Naive thymus-derived CD4-positive, alpha-beta T cell (primary cell): ENCODE results near the gene KCTD10. TPM values are rescaled to one million over a fixed set of nuclear protein-coding genes. Genes with fewer than 3 reads are reported as not detected.

Experiments
- ATAC-seq: fragments of 150-1000 bp; cut with Tn5 transposase; 2 replicates; pipeline ENCODE4 v1.10.0; 2021; ENCODE audit warnings: mild to moderate bottlenecking, moderate library complexity
- CTCF ChIA-PET: fragments of 350-600 bp; sonication (Branson Sonifier 250); formaldehyde crosslinking; loops from one replicate; lab custom pipeline; 2021; ENCODE audit warnings: antibody characterized with exemption; lab: Charles Lee
- POLR2A ChIA-PET: fragments of 350-600 bp; sonication (Branson Sonifier 250); formaldehyde crosslinking; loops from one replicate; lab custom pipeline; 2021; ENCODE audit warnings: antibody characterized with exemption, inconsistent platforms; lab: Charles Lee
- DNase-seq, 9 donors: peaks; one replicate each; pipeline versions ENCODE4 v3.0.0 to v3.0.0-alpha.2; 2020 to 2022; ENCODE audit warnings: mixed read lengths in 1 of 9
- H3K27ac ChIP-seq: one replicate; pipeline ENCODE4 v1.7.0; 2013; ENCODE audit warnings: mild to moderate bottlenecking, low read depth, low read length, moderate library complexity
- H3K27me3 ChIP-seq, 2 donors: one replicate each; pipeline ENCODE4 v1.7.0; 2013; ENCODE audit warnings: low read length in 2 of 2, mild to moderate bottlenecking in 2 of 2, moderate library complexity in 2 of 2; ENCODE audit not compliant: control insufficient read depth in 2 of 2, insufficient read depth in 2 of 2
- H3K36me3 ChIP-seq, 3 experiments: 1 replicate in 2 of 3; 2 replicates in 1 of 3; pipeline ENCODE4 v1.7.0; 2013; ENCODE audit warnings: low read length in 3 of 3, mild to moderate bottlenecking in 3 of 3, moderate library complexity in 1 of 3; ENCODE audit not compliant: insufficient read depth in 3 of 3, control insufficient read depth in 2 of 3
- H3K4me1 ChIP-seq, 2 donors: one replicate each; pipeline ENCODE4 v1.7.0; 2013; ENCODE audit warnings: low read length in 2 of 2, mild to moderate bottlenecking in 2 of 2, moderate library complexity in 1 of 2; ENCODE audit not compliant: control insufficient read depth in 2 of 2, insufficient read depth in 2 of 2
- H3K4me3 ChIP-seq: 2 replicates; pipeline ENCODE4 v1.7.0; 2013; ENCODE audit warnings: mild to moderate bottlenecking, low read length
- H3K9me3 ChIP-seq, 3 experiments: 1 replicate in 2 of 3; 2 replicates in 1 of 3; pipeline ENCODE4 v1.7.0; 2013; ENCODE audit warnings: low read length in 3 of 3; ENCODE audit not compliant: control insufficient read depth in 2 of 3
- H3K27ac Mint-ChIP-seq, 9 donors: one replicate each; pipeline ENCODE4 v1.8.0; 2020 to 2022; ENCODE audit warnings: mixed read lengths in 9 of 9, mild to moderate bottlenecking in 8 of 9, moderate library complexity in 5 of 9, inconsistent platforms in 2 of 9
- H3K27me3 Mint-ChIP-seq, 5 donors: one replicate each; pipeline ENCODE4 v1.8.0; 2021 to 2022; ENCODE audit warnings: mixed read lengths in 5 of 5, mild to moderate bottlenecking in 1 of 5
- H3K36me3 Mint-ChIP-seq, 5 donors: one replicate each; pipeline ENCODE4 v1.8.0; 2020 to 2022; ENCODE audit warnings: mixed read lengths in 5 of 5, mild to moderate bottlenecking in 3 of 5, inconsistent platforms in 1 of 5
- H3K4me1 Mint-ChIP-seq, 7 donors: one replicate each; pipeline ENCODE4 v1.8.0; 2020 to 2022; ENCODE audit warnings: mixed read lengths in 7 of 7, mild to moderate bottlenecking in 3 of 7, inconsistent platforms in 1 of 7
- H3K4me3 Mint-ChIP-seq, 10 donors: one replicate each; pipeline ENCODE4 v1.8.0; 2020 to 2022; ENCODE audit warnings: mild to moderate bottlenecking in 10 of 10, mixed read lengths in 10 of 10, moderate library complexity in 6 of 10, inconsistent platforms in 2 of 10
- H3K9me3 Mint-ChIP-seq, 11 donors: one replicate each; pipeline ENCODE4 v1.8.0; 2020 to 2022; ENCODE audit warnings: mixed read lengths in 11 of 11, mild to moderate bottlenecking in 4 of 11, inconsistent platforms in 1 of 11, moderate library complexity in 1 of 11
- intact Hi-C, 2 donors: fragments of 100-400 bp; cut with micrococcal nuclease; formaldehyde crosslinking; loops; one replicate each; pipeline ENCODE4 v1.15.1; 2023
- polyA plus RNA-seq, 2 donors: library from polyadenylated mRNA; unstranded; fragments of 300-500 nt; fragmentation: Illumina TruSeq; gene quantifications; one replicate each; pipeline ENCODE4 v1.2.3, GENCODE V29; 2021
- total RNA-seq, 6 experiments: library from RNA in 5 of 6; stranded (reverse) in 5 of 6; gene quantifications; 1 replicate in 5 of 6; 2 replicates in 1 of 6; pipeline ENCODE4 v1.2.3 and lab custom pipeline; 2021 to 2026

KCTD10 gene
- total and polyA plus RNA-seq, 7 experiments from 2014 or later: 15.4 to 41.1 (median 28.7) TPM

DNA sequence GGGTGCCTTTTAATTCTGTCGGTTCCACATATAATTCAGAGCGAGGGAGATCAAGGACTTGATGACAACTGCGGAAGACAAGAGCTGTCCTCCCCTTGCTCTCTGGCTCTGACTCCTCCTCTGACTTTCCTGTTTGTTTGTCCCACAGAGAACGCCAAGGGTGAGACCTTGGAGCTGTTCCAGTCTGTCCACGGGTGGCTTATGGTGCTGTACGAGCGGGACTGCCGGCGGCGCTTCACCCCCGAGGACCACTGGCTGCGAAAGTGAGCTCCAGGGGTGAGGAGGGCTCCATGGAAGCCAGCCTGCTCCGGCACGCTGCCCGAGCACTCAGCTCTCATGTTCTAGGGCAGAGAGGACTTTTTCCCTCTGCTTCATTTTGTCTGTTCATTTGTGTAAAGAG, 33.1 kb upstream of the KCTD10 start:
- Mint-ChIP-seq H3K4me3 (no peak overlapping the region), H3K27ac (no peak overlapping the region), H3K9me3 (no peaks in the 10 kb centered on the region), H3K36me3 (peaks cover 14 to 66% (median 35%) of the 10 kb centered on the region in 5 donors), H3K27me3 (no peaks in the 10 kb centered on the region), H3K4me1 (peaks cover 0 to 4% (median 0%) of the 10 kb centered on the region in 7 donors)
- Histone ChIP-seq H3K9me3 (no peaks in the 10 kb centered on the region), H3K36me3 (peaks cover 33 to 92% (median 50%) of the 10 kb centered on the region in 3 experiments), H3K27me3 (no peaks in the 10 kb centered on the region), H3K4me3 (no peak overlapping the region), H3K4me1 (no peaks in the 10 kb centered on the region), H3K27ac (no peak overlapping the region)
- no peak for DNase-seq
- intact Hi-C loops: no loop called here
- ChIA-PET POLR2A (no interaction called here), CTCF (no interaction called here)
- no peak for ATAC-seq

DNA sequence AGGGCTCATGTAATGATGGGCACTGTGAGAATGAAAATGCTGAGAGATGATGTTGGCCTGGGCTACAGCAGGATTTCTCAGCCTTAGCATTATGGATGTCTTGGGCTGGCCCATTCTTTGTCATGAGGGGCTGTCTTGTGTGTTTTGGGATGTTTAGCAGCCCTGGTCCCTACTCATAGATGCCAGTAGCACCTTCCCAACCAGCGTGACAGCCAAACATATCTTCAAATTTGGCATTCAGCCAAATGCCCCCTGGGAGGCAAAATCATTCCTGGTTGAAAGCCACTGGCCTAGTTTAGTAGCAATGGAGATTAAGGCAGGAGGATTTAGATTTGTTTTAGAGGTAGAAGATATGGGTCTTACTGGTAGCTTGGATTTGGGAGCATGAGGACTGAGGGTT, 27.0 kb upstream of the KCTD10 start:
- Mint-ChIP-seq H3K27me3 (no peaks in the 10 kb centered on the region), H3K9me3 (peaks cover 0 to 2% (median 0%) of the 10 kb centered on the region in 11 donors), H3K4me3 (no peak overlapping the region), H3K4me1 (peaks cover 0 to 5% (median 0%) of the 10 kb centered on the region in 7 donors), H3K27ac (peak overlapping the region in 1 of 9 donors; percentile 41), H3K36me3 (peaks cover 11 to 63% (median 30%) of the 10 kb centered on the region in 5 donors)
- intact Hi-C loops: no loop called here
- no peaks in the 10 kb centered on the region for H3K27me3 ChIP-seq
- H3K9me3 ChIP-seq: no peaks in the 10 kb centered on the region
- no peak overlapping the region for H3K4me3 ChIP-seq
- no peak overlapping the region for H3K27ac ChIP-seq
- DNase-seq (no peak), ATAC-seq (no peak)
- ChIA-PET POLR2A (no interaction called here), CTCF (interaction anchor here (0.6 kb wide), 1 partner anchor 63 kb away, joined by 3 read pairs; no protein-coding TSS in a partner anchor)
- no peaks in the 10 kb centered on the region for H3K4me1 ChIP-seq
- H3K36me3 ChIP-seq: peaks cover 31 to 95% (median 33%) of the 10 kb centered on the region in 3 experiments

- no peak for ATAC-seq
- no peak overlapping the region for H3K27ac ChIP-seq
- H3K9me3 Mint-ChIP-seq: peaks cover 0 to 2% (median 0%) of the 10 kb centered on the region in 11 donors
- no peaks in the 10 kb centered on the region for H3K27me3 ChIP-seq
- no peaks in the 10 kb centered on the region for H3K27me3 Mint-ChIP-seq
- H3K4me3 Mint-ChIP-seq: no peak overlapping the region
- peaks cover 0 to 5% (median 0%) of the 10 kb centered on the region in 7 donors for H3K4me1 Mint-ChIP-seq
- no peaks in the 10 kb centered on the region for H3K9me3 ChIP-seq
- ChIA-PET POLR2A (no interaction called here), CTCF (no interaction called here)
- H3K36me3 Mint-ChIP-seq: peaks cover 11 to 60% (median 30%) of the 10 kb centered on the region in 5 donors
- H3K27ac Mint-ChIP-seq: no peak overlapping the region
- no peaks in the 10 kb centered on the region for H3K4me1 ChIP-seq
- no peak for DNase-seq
- no peak overlapping the region for H3K4me3 ChIP-seq
- peaks cover 29 to 98% (median 32%) of the 10 kb centered on the region in 3 experiments for H3K36me3 ChIP-seq
- intact Hi-C loops: no loop called here
Observed at GRCh38 chr12:109503611-109504010, 26.5 kb upstream of the KCTD10 start.

GRCh38 chr12:109502332-109502731, 25.2 kb upstream of the KCTD10 start:
- peaks cover 7 to 68% (median 38%) of the 10 kb centered on the region in 5 donors for H3K36me3 Mint-ChIP-seq
- H3K4me1 ChIP-seq: no peaks in the 10 kb centered on the region
- peaks cover 0 to 9% (median 0%) of the 10 kb centered on the region in 7 donors for H3K4me1 Mint-ChIP-seq
- no peak overlapping the region for H3K4me3 ChIP-seq
- no peak overlapping the region for H3K27ac ChIP-seq
- H3K27me3 Mint-ChIP-seq: no peaks in the 10 kb centered on the region
- peaks cover 21 to 98% (median 23%) of the 10 kb centered on the region in 3 experiments for H3K36me3 ChIP-seq
- ChIA-PET CTCF (no interaction called here), POLR2A (no interaction called here)
- no peaks in the 10 kb centered on the region for H3K9me3 ChIP-seq
- intact Hi-C loops: no loop called here
- peaks cover 0 to 2% (median 0%) of the 10 kb centered on the region in 11 donors for H3K9me3 Mint-ChIP-seq
- H3K4me3 Mint-ChIP-seq: no peak overlapping the region
- H3K27ac Mint-ChIP-seq: no peak overlapping the region
- DNase-seq: no peak
- no peaks in the 10 kb centered on the region for H3K27me3 ChIP-seq
- no peak for ATAC-seq

DNA sequence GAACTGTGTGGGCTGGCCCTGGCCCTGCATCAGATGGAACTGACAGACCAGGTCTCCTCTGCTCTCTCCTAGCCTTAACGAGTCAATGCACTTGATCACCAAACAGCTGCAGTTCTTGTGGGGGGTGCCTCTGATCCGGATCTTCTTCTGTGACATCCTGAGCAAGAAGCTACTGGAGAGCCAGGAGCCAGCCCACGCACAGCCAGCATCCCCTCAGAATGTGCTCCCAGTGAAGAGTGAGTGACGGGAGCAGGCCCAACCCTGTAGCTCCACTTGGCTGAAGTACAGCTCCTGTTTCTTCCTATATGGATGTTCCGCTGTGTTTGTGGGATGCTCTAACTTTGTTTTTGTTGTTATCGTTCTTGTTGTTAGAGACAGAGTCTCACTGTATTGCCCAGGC, 24.2 kb upstream of the KCTD10 start:
- H3K36me3 Mint-ChIP-seq: peaks cover 10 to 66% (median 39%) of the 10 kb centered on the region in 5 donors
- CTCF ChIA-PET: interaction anchor here (0.6 to 0.7 kb wide), 2 partner anchors 334 to 1829 kb away, joined by 3 read pairs; no protein-coding TSS in a partner anchor

DNA sequence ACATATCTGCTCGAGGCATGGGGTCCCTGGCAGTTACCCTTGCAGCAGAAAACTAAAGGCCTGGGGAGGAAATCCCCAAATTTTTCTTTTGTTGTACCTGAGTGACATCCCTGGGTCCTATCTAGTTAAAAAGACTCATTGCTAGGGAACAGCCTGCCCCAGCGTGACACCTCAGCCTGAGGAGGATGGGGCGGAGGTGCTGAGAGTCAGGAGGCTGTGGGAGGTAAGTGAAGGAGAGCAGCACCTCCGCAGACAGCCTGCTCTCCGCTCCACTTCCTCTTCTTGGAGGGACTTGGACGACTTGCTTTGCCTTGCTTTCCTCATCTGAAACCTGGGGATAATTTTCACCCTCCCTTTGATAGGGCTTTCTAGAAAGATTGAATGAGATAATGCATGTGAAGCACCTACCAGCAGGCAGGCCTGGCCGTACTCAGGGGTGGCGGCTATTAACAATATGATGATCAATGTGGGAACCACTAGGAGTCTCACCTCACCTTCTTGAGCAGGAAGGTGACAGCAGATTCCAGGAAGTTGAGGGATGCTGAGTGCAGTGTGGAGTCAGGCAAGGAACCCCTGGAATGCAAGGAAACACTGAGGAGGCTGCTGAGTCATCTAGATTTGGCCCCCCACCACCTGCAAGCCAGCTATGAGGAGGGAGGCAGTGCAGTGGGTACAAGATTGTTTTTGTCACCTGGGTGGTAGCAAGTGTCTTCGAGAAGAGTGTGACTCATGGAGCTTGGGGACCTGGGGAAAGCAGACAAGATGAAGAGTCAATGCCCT, 23.5 kb upstream of the KCTD10 start:
- Mint-ChIP-seq H3K4me3 (no peak overlapping the region), H3K36me3 (peaks cover 15 to 71% (median 44%) of the 10 kb centered on the region in 5 donors), H3K4me1 (peaks cover 0 to 9% (median 0%) of the 10 kb centered on the region in 7 donors), H3K27ac (peak overlapping the region in 1 of 9 donors; percentile 30), H3K27me3 (no peaks in the 10 kb centered on the region), H3K9me3 (peaks cover 0 to 4% (median 0%) of the 10 kb centered on the region in 11 donors)
- H3K4me3 ChIP-seq: no peak overlapping the region
- CTCF ChIA-PET: interaction anchor here (0.6 to 0.7 kb wide), 2 partner anchors 334 to 1829 kb away, joined by 3 read pairs; no protein-coding TSS in a partner anchor
- H3K27ac ChIP-seq: no peak overlapping the region
- POLR2A ChIA-PET: interaction anchor here (0.8 kb wide), 1 partner anchor 29 kb away, joined by 3 read pairs; no protein-coding TSS in a partner anchor
- H3K36me3 ChIP-seq: peaks cover 23 to 91% (median 23%) of the 10 kb centered on the region in 3 experiments
- DNase-seq (no peak), ATAC-seq (no peak)
- intact Hi-C loops: no loop called here
- no peaks in the 10 kb centered on the region for H3K4me1 ChIP-seq
- no peaks in the 10 kb centered on the region for H3K9me3 ChIP-seq
- H3K27me3 ChIP-seq: no peaks in the 10 kb centered on the region

More for the DNA sequence above, 24.2 kb upstream of the KCTD10 start:
- H3K4me3 Mint-ChIP-seq: no peak overlapping the region
- H3K4me1 Mint-ChIP-seq: peaks cover 0 to 9% (median 0%) of the 10 kb centered on the region in 7 donors
- Histone ChIP-seq H3K9me3 (no peaks in the 10 kb centered on the region), H3K36me3 (peaks cover 23 to 94% (median 23%) of the 10 kb centered on the region in 3 experiments), H3K4me3 (no peak overlapping the region), H3K27me3 (no peaks in the 10 kb centered on the region), H3K27ac (no peak overlapping the region), H3K4me1 (no peaks in the 10 kb centered on the region)
- ATAC-seq (no peak), DNase-seq (no peak)
- peaks cover 0 to 2% (median 0%) of the 10 kb centered on the region in 11 donors for H3K9me3 Mint-ChIP-seq
- intact Hi-C loops: no loop called here
- POLR2A ChIA-PET: interaction anchor here (0.8 kb wide), 1 partner anchor 30 kb away, joined by 3 read pairs; no protein-coding TSS in a partner anchor
- no peaks in the 10 kb centered on the region for H3K27me3 Mint-ChIP-seq
- H3K27ac Mint-ChIP-seq: peak overlapping the region in 1 of 9 donors; percentile 30
